AG09309 (cell line): ENCODE results near the gene CAMK1D.

Experiments
- DNase-seq: peaks from one replicate; pipeline ENCODE4 v3.0.0-alpha.2; 2010; ENCODE audit warnings: low read depth
- H3K4me3 ChIP-seq: 2 replicates; pipeline ENCODE4 v1.5.1; 2011; ENCODE audit warnings: mild to moderate bottlenecking, low read depth, low read length, moderate library complexity; ENCODE audit not compliant: control insufficient read depth
- TF ChIP-seq, protein P1 (sequence below): IDR thresholded peaks from 2 replicates; pipeline ENCODE4 v1.5.1; 2011; ENCODE audit warnings: mild to moderate bottlenecking, low read depth, low read length, inconsistent platforms; ENCODE audit not compliant: insufficient read depth, control insufficient read depth; ENCODE audit errors: missing control alignments

Gene CAMK1D

DNA sequence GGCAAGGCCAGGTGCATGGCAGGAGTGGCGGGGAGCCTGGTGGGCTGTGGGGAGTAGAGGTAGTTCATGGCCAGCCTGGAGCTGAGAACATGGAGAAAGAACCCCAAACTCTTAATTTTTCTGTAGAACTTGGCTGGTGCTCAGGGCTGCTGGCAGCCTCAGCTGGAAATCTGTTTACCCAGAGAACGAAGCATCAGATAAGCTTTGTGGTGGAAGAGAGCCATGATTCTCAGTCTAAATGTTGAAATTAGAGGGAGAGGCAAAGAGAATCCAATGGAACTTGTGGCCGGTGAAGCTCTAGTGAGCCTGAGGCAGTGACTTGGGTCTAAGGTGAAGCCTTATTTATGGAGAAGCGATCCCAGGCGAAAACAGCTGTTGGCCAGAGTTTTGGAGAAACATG, 525.8 kb downstream of the CAMK1D start:
- TF ChIP-seq, protein P1, sequence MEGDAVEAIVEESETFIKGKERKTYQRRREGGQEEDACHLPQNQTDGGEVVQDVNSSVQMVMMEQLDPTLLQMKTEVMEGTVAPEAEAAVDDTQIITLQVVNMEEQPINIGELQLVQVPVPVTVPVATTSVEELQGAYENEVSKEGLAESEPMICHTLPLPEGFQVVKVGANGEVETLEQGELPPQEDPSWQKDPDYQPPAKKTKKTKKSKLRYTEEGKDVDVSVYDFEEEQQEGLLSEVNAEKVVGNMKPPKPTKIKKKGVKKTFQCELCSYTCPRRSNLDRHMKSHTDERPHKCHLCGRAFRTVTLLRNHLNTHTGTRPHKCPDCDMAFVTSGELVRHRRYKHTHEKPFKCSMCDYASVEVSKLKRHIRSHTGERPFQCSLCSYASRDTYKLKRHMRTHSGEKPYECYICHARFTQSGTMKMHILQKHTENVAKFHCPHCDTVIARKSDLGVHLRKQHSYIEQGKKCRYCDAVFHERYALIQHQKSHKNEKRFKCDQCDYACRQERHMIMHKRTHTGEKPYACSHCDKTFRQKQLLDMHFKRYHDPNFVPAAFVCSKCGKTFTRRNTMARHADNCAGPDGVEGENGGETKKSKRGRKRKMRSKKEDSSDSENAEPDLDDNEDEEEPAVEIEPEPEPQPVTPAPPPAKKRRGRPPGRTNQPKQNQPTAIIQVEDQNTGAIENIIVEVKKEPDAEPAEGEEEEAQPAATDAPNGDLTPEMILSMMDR = no peak
- H3K4me3 ChIP-seq = no peak overlapping the region
- no peak for DNase-seq

DNA sequence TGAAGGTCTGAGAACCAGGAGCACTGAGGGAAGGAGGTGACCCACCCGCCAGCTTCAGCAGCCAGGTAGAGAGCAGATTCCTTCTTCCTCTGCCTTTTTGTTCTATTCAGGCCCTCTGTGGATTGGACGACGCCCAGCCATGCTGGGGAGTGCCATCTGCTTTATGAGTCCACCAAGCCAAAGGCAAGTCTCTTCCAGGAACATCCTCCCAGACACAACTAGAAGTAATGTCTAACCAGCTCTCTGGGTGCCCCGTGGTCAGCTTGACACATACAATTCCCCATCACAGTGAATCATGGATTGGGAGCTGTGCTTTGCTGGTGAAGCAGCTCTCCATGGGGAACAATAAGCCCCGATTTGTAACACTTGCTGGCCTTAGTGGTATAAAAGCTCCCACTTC, 526.9 kb downstream of the CAMK1D start:
- no peak overlapping the region for H3K4me3 ChIP-seq
- TF ChIP-seq, protein P1 = no peak
- no peak for DNase-seq

DNA sequence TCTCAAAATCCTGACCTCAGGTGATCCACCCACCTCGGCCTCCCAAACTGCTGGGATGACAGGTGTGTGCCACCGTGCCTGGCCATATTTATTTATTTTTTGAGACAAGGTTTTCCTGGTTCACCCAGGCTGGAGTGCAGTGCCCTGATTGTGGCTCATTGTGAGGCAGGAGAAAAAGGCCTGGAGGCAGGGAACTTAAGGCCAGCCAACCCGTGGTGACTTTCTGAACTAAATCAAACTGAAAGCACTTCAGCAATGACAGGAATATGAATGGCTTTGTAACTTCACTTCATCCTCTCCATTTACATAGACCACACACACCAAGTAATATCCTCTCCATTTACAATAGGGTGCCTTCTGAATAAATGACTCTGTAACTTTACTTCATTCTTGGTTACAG, 527.8 kb downstream of the CAMK1D start:
- no peak overlapping the region for H3K4me3 ChIP-seq
- TF ChIP-seq, protein P1 = no peak
- DNase-seq = no peak

DNA sequence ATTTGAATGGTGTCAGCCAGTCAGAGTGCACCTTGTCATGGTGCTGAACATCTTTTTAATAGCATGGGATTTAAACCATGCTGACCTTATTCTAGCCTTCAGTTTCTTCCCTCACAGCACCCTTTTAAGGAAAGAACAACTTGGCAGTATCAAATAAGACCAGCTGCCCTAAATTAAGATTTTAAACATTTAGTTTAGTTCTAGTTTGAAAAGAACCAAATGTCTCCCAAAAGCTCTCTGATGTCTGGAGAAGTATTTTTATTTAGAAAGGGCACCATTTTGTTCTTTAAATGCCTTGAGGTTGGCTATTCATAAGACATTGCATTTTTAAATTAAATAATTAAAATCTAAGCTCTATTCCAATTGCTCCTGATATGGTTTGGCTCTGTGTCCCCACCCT, 531.1 kb downstream of the CAMK1D start:
- no peak overlapping the region for H3K4me3 ChIP-seq
- TF ChIP-seq, protein P1 = no peak
- no peak for DNase-seq

DNA sequence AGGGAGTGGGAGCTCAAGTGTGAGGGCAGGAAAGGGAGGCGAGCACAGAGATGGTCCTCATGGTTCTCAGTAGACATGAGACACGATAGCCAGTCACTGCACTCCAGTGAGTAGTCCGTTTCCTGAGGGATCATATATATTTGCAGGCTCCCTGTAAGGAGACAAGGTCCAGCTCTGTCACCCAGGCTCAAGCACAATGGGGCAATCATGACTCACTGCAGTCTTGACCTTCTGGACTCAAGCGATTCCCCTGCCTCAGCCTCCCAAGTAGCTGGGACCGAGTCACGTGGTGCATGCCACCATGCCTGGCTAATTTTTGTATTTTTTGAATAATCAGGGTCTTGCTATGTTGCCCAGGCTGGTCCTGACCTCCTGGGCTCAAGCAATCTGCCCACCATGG, 535.5 kb downstream of the CAMK1D start:
- DNase-seq = no peak
- TF ChIP-seq, protein P1 = no peak
- no peak overlapping the region for H3K4me3 ChIP-seq
